ENCODE data around the gene SLC29A1.

SLC29A1 gene

DNA sequence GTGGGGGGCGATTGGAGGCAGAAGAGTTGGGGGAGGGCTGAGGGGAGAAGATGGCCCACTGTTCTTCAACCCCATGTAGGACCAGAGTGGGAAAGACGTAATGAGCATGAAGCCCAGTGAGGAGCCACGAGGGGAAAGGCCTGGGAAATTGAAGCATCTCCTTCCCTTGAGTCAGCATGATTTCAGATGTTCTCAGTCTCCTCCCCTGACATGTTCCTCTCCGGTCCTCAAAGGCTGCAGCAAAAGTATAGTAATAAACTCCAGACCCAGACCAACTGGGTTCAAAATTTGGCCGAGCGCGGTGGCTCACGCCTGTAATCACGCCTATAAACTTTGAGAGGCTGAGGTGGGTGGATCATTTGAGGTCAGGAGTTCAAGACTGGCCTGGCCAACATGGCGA lies 43.9 kb downstream of the SLC29A1 start:
- TF ChIP-seq Cebpa-rat (IDR thresholded peaks at IDR 0.05): no peak
- Histone ChIP-seq H3K4me2 (peak overlapping the region in 2 of 11 experiments; percentile 71 to 74; a peak in 1 of 22 replicates), H3K9me3 (replicated peaks in 1 of 11) (no peaks in the 10 kb centered on the region), H3K36me3 (peaks cover 0 to 12% (median 6%) of the 10 kb centered on the region in 11 experiments; a peak in 20 of 22 replicates), H4K20me1 (peaks cover 0 to 57% (median 40%) of the 10 kb centered on the region in 11 experiments; a peak in 21 of 22 replicates), H3K4me3 (no peak overlapping the region), H3K27me3 (peaks cover 41 to 45% (median 43%) of the 10 kb centered on the region in 11 experiments), H3K4me1 (peaks cover 36 to 55% (median 46%) of the 10 kb centered on the region in 10 experiments), H3K9ac (no peak overlapping the region), H3K27ac (no peak overlapping the region)

DNA sequence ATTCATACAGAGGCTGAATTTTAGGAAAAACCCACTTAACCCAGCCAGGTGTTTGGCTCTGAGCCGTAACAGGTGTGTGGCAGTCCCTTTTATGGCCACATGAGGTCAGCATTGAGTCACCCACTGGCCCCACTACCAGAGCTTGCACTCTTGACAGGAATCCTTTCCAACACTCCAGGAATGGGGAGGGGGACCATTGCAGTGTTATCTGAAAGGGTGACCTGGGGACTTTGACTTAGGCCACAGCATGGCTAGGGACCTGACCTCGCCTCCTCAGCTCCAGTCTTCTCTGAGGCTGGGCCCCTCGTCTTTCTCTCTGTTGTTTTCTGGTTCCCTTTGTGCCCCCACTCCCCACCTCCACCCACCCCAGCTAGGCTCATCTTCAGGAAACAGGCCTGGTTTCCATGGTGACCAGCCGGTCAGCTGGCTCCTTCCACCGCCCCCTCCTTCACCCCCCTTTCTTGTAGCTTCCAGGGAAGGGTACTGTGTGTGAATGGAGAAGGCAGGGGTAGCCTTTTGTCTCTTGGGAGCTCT lies 44.8 kb downstream of the SLC29A1 start:
- Histone ChIP-seq H3K4me2 (peak overlapping the region in 10 of 11 experiments; percentile 2 to 67 (median 52); a peak in 14 of 22 replicates), H3K36me3 (peaks cover 0 to 2% (median 0%) of the 10 kb centered on the region in 11 experiments; a peak in 3 of 22 replicates), H3K4me1 (peaks cover 27 to 46% (median 37%) of the 10 kb centered on the region in 10 experiments), H3K9ac (no peak overlapping the region), H3K4me3 (no peak overlapping the region), H3K9me3 (replicated peaks in 1 of 11) (no peaks in the 10 kb centered on the region), H3K27ac (no peak overlapping the region), H4K20me1 (peaks cover 0 to 49% (median 31%) of the 10 kb centered on the region in 11 experiments; a peak in 19 of 22 replicates), H3K27me3 (peaks cover 51 to 55% (median 52%) of the 10 kb centered on the region in 11 experiments)
- TF ChIP-seq Cebpa-rat (IDR thresholded peaks at IDR 0.05): no peak

DNA sequence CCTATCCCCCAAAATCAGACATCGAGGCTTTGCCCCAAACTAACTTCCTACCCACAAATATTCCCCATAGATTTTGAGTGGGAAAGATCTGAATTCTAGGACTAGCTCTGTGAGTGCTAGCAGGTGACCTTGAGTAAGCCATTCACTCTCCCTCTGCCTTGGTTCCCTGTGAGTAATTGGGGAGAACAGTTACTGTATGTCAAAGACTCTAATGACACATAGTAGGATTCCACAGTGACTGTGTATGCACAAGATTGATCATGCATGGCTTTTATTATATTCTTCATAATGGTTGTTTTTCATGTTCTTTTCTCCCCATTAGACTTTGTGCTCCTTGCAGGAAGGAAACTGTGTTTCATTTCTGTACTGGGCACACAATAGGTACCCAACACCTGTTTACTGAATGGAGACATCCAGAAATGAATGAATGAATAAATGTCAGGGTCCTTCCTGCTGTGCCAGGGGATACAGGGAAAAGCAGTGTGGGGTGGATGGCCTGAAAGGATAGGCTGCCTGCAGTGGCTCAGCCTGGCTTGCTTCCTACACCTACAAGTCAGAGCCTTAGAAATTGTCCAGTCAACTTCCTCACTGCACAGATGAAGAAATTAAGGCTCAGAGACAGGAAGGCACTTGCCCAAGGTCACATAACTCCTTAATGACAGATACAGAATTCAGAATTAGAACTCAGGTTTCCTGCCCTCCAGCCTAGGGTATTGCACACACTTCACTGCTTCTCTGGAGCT lies 46.0 kb downstream of the SLC29A1 start:
- Histone ChIP-seq H3K9ac (no peak overlapping the region), H3K4me2 (peak overlapping the region in 8 of 11 experiments; percentile 32 to 60 (median 42); a peak in 8 of 22 replicates), H3K4me3 (no peak overlapping the region), H3K4me1 (peaks cover 18 to 42% (median 28%) of the 10 kb centered on the region in 10 experiments), H3K27ac (no peak overlapping the region), H4K20me1 (peaks cover 0 to 44% (median 20%) of the 10 kb centered on the region in 11 experiments; a peak in 13 of 22 replicates), H3K36me3 (no peaks in the 10 kb centered on the region), H3K27me3 (peaks cover 52 to 64% (median 58%) of the 10 kb centered on the region in 11 experiments), H3K9me3 (replicated peaks in 1 of 11) (no peaks in the 10 kb centered on the region)
- TF ChIP-seq Cebpa-rat (IDR thresholded peaks at IDR 0.05): no peak

DNA sequence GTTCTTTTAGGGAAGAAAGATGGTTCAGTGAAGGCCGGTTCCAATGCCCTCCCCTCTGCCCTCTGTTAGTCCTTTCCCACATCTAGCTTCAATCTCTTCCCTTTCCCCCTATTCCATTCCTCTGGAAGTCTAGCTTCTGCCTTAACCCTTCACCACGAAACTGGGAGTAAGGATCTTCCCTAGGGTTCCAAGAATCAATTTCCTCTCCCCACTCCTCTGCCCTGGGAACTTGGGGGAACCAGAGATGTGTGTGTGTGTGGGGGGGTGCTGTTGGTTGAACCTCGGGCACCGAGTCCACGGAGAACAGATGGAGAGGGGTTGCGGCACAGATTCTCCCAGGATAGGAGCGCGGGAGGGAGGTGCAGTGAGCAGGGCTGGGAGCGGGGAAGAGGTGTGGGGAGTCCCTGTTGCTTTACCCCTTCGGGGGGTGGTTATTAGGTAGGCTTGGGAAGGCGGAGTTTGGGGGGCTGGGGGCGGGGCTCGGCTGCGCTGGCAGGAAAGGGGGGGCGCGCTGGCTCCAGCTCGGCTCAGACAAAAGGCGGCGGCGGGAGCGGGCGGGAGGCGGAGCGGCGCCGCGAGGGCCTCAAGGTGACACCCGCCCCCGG lies 46.6 kb downstream of the SLC29A1 start, which contains the start of gene TMEM151B:
TSS of gene TMEM151B (plus strand) at position 530 of the 605 bp plus-strand sequence. CDS start 293 bp downstream, outside the sequence.
- Histone ChIP-seq H3K9me3 (replicated peaks in 1 of 11) (no peaks in the 10 kb centered on the region), H3K27me3 (peaks cover 52 to 71% (median 58%) of the 10 kb centered on the region in 11 experiments), H3K4me1 (peaks cover 18 to 42% (median 28%) of the 10 kb centered on the region in 10 experiments), H3K9ac (peak within 1 kb of the TSS in 10 of 11 experiments; percentile 40 to 67 (median 49); a peak in 15 of 22 replicates), H3K27ac (no peak within 1 kb of the TSS), H3K36me3 (no peaks in the 10 kb centered on the region), H3K4me3 (peak within 1 kb of the TSS; percentile 54 to 72 (median 63)), H4K20me1 (peaks cover 0 to 44% (median 15%) of the 10 kb centered on the region in 11 experiments; a peak in 10 of 22 replicates), H3K4me2 (peak within 1 kb of the TSS; percentile 80 to 93 (median 88))
- TF ChIP-seq Cebpa-rat (IDR thresholded peaks at IDR 0.05): no peak

DNA sequence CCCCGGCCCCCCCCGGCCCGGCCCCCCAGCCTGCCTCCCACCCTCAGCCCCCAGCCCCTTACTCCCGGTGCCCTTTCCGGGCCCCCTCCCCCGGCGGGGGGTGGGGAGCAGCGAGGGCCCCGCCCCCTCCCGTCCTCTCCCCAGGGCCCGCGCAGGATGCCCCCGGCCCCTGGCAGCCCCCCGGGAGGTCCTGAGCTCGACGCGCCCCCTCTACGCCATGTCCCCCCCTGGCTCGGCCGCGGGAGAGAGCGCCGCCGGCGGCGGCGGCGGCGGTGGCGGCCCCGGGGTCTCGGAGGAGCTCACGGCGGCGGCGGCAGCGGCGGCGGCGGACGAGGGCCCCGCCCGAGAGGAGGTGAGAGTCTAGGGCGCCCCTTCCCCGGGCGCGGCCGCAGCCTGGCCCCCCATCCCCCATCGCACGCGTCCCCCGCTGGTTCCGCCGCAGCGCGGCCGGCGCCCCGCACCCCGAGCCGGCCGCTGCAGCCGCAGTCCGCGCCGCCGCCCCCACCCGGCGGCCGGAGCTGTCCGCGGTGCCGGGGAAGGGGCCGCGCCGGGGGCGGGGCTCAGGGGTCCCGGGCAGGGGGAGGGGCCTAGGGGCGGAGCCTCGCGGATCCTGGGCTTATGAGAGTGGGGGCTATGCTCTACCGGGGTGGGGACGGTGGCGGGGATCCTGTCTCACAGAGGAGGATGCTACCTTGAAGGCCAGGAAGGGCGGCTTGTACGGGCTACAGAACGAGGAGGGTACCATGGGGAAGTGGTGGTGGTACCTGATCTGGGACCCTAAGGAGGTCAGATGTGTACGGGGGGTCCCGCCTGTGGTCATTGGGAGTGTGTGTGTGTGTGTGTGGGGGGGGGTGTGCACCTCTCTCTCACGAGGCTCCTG lies 47.4 kb downstream of the SLC29A1 start:
- Histone ChIP-seq H3K9ac (peak overlapping the region in 10 of 11 experiments; percentile 40 to 67 (median 49); a peak in 15 of 22 replicates), H3K27me3 (peaks cover 58 to 78% (median 65%) of the 10 kb centered on the region in 11 experiments), H3K9me3 (replicated peaks in 1 of 11) (no peaks in the 10 kb centered on the region), H3K4me3 (peak overlapping the region; percentile 54 to 72 (median 63)), H3K4me1 (peaks cover 16 to 41% (median 26%) of the 10 kb centered on the region in 10 experiments), H3K36me3 (no peaks in the 10 kb centered on the region), H3K27ac (no peak overlapping the region), H4K20me1 (peaks cover 0 to 51% (median 15%) of the 10 kb centered on the region in 11 experiments; a peak in 10 of 22 replicates), H3K4me2 (peak overlapping the region; percentile 80 to 93 (median 88))
- TF ChIP-seq Cebpa-rat (IDR thresholded peaks at IDR 0.05): no peak

DNA sequence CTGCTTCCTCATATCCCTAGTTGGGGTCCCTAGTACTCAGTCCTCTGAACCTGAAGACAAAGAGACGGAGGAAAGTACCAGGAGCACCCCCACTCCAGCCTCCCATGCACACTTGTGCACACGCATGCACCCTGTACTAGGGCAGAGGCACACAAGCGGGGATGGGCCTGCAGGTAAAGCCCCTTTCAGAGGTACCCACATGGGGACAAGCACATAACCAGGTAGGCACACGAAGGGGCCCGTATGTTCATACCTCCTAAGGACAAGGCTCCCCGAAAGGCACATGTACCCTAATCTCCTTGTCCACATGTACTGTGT lies 48.0 kb downstream of the SLC29A1 start:
- H3K4me2 ChIP-seq: peak overlapping the region; percentile 80 to 93 (median 88); a peak in 20 of 22 replicates
- H3K27ac ChIP-seq: no peak overlapping the region
- no peak overlapping the region for H3K9ac ChIP-seq
- H3K4me1 ChIP-seq: peaks cover 11 to 35% (median 20%) of the 10 kb centered on the region in 10 experiments
- H3K36me3 ChIP-seq: no peaks in the 10 kb centered on the region
- TF ChIP-seq Cebpa-rat (IDR thresholded peaks at IDR 0.05): no peak
- peaks cover 64 to 84% (median 71%) of the 10 kb centered on the region in 11 experiments for H3K27me3 ChIP-seq
- no peaks in the 10 kb centered on the region for H3K9me3 ChIP-seq (replicated peaks in 1 of 11)
- peak overlapping the region in 9 of 10 experiments; percentile 54 to 72 (median 62); a peak in 10 of 20 replicates for H3K4me3 ChIP-seq
- peaks cover 0 to 57% (median 15%) of the 10 kb centered on the region in 11 experiments; a peak in 10 of 22 replicates for H4K20me1 ChIP-seq

DNA sequence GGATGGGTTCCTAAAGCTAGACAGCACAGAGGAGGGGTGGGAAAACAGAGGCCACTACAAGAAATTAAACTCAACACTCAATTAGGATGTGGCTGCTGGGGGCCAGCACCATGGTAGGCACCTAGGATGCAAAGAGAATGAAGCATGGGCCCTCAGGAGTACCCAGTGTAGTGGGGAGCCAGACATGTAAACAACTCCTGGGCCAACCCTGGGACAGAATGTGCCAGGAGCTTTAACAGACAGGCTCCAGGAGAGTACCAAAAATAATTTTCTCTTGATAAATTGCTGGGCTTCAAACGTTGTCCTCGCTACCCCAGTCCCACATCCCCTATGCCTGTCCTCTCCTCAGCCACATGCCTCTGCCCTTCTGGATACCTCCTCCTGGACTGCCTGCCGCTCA lies 48.5 kb downstream of the SLC29A1 start:
- no peak overlapping the region for H3K4me3 ChIP-seq
- H3K4me1 ChIP-seq: peaks cover 11 to 29% (median 18%) of the 10 kb centered on the region in 10 experiments; a peak in 18 of 20 replicates
- no peak overlapping the region for H3K27ac ChIP-seq
- H3K36me3 ChIP-seq: no peaks in the 10 kb centered on the region
- no peaks in the 10 kb centered on the region for H3K9me3 ChIP-seq (replicated peaks in 1 of 11)
- H3K4me2 ChIP-seq: no peak overlapping the region
- TF ChIP-seq Cebpa-rat (IDR thresholded peaks at IDR 0.05): no peak
- H4K20me1 ChIP-seq: peaks cover 0 to 63% (median 15%) of the 10 kb centered on the region in 11 experiments; a peak in 10 of 22 replicates
- H3K9ac ChIP-seq: no peak overlapping the region
- peaks cover 66 to 90% (median 76%) of the 10 kb centered on the region in 11 experiments for H3K27me3 ChIP-seq

DNA sequence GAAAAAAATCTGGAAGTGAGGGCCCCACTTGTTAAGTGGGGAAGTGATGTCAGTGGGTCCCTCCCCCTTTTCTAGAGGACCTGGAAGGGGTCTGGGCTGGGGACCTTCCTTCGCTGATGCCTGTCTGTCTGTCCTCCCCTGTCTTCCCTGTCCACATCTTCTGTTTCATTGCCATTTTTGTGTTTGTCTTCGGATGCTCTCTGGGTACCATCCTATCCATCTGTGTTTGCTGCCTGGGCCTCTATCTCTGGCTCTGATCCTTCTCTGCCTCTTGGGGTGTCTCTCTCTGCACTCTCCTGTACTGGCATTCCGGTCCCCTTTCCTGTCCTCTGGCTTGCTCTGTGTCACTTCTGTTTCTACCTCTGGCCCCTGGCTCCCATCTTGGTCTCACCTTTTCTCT lies 49.1 kb downstream of the SLC29A1 start:
- no peak for TF ChIP-seq Cebpa-rat (IDR thresholded peaks at IDR 0.05)
- Histone ChIP-seq H3K27ac (no peak overlapping the region), H3K4me1 (peaks cover 7 to 23% (median 18%) of the 10 kb centered on the region in 10 experiments; a peak in 18 of 20 replicates), H3K27me3 (peaks cover 66 to 93% (median 78%) of the 10 kb centered on the region in 11 experiments), H3K9ac (no peak overlapping the region), H3K4me3 (no peak overlapping the region), H3K4me2 (no peak overlapping the region), H3K9me3 (replicated peaks in 1 of 11) (no peaks in the 10 kb centered on the region), H3K36me3 (no peaks in the 10 kb centered on the region), H4K20me1 (peaks cover 0 to 67% (median 15%) of the 10 kb centered on the region in 11 experiments; a peak in 10 of 22 replicates)

Measured in BLaER1 treated with 17β-estradiol and CSF1 and Interleukin-3, amounts not matched to agents 10 nM and 100 nM (cell line).